Neural cell (in vitro differentiated cells): ENCODE measurements around the gene SIMC1. TPM values are rescaled to one million over a fixed set of nuclear protein-coding genes. Genes with fewer than 3 reads are reported as not detected.
"Not testable (repeated sequence)": the region's sequence is repeated elsewhere in the genome, so short reads cannot be mapped to it uniquely, and the experiment has no call there.

Experiments
- H2AFZ ChIP-seq: fragments of 200-600, 300-800 bp; sonication (generic), shearing (Covaris generic); 2 replicates; pipeline ENCODE4 v1.6.0; 2014; ENCODE audit warnings: low read depth, mild to moderate bottlenecking, antibody characterized with exemption, low read length, moderate library complexity
- H3F3A ChIP-seq: fragments of 200-600 bp; shearing (Covaris generic); 2 replicates; pipeline ENCODE4 v1.6.1; 2016; ENCODE audit warnings: mild to moderate bottlenecking, moderate library complexity, mixed read lengths, antibody characterized with exemption, low read length; ENCODE audit not compliant: insufficient read depth, poor library complexity, severe bottlenecking
- H3K27ac ChIP-seq: fragments of 200-600, 300-800 bp; sonication (generic), shearing (Covaris generic); 2 replicates; pipeline ENCODE4 v1.5.1; 2014; ENCODE audit warnings: mild to moderate bottlenecking, low read length, moderate library complexity
- H3K27me3 ChIP-seq: fragments of 300-800, 200-600 bp; sonication (generic), shearing (Covaris generic); 2 replicates; pipeline ENCODE4 v1.6.0; 2014; ENCODE audit warnings: mild to moderate bottlenecking, low read depth, low read length, moderate library complexity; ENCODE audit not compliant: insufficient read depth
- H3K36me3 ChIP-seq: fragments of 300-800, 200-600 bp; sonication (generic), shearing (Covaris generic); 2 replicates; pipeline ENCODE4 v1.5.1; 2014; ENCODE audit warnings: mild to moderate bottlenecking, antibody characterized with exemption, low read length, moderate library complexity; ENCODE audit not compliant: insufficient read depth
- H3K4me2 ChIP-seq: fragments of 300-800, 200-600 bp; sonication (generic), shearing (Covaris generic); 2 replicates; pipeline ENCODE4 v1.6.0; 2014; ENCODE audit warnings: mild to moderate bottlenecking, low read length
- H3K4me3 ChIP-seq: fragments of 300-800, 200-600 bp; sonication (generic), shearing (Covaris generic); 2 replicates; pipeline ENCODE4 v1.5.1; 2014; ENCODE audit warnings: mild to moderate bottlenecking, low read length, moderate library complexity
- H3K79me2 ChIP-seq: fragments of 200-600 bp; shearing (Covaris generic); replicated peaks from 2 replicates; pipeline ENCODE4 v1.6.0; 2014; ENCODE audit warnings: mild to moderate bottlenecking, low read length, moderate library complexity; ENCODE audit not compliant: insufficient read depth
- H3K9ac ChIP-seq: fragments of 300-800, 200-600 bp; sonication (generic), shearing (Covaris generic); 2 replicates; pipeline ENCODE4 v1.6.1; 2016; ENCODE audit warnings: mild to moderate bottlenecking, low read length, mixed read lengths
- H3K9me2 ChIP-seq: fragments of 200-600 bp; shearing (Covaris generic); 2 replicates; pipeline ENCODE4 v1.6.1; 2016; ENCODE audit warnings: mild to moderate bottlenecking, low read length, mixed read lengths; ENCODE audit not compliant: insufficient read depth
- H3K9me3 ChIP-seq: fragments of 200-600, 300-800 bp; sonication (generic), shearing (Covaris generic); 2 replicates; pipeline ENCODE4 v1.6.1; 2016; ENCODE audit warnings: mild to moderate bottlenecking, mixed run types, low read length, moderate library complexity, mixed read lengths
- H4K20me1 ChIP-seq: fragments of 200-600 bp; shearing (Covaris generic); 2 replicates; pipeline ENCODE4 v1.6.1; 2016; ENCODE audit warnings: mild to moderate bottlenecking, mixed run types; ENCODE audit not compliant: insufficient read depth
- polyA plus RNA-seq: library from polyadenylated mRNA; depleted of rRNA; stranded (reverse); fragments of >200 nt; gene quantifications from 2 replicates; pipeline ENCODE4 v1.2.3, GENCODE V29; 2014

The SIMC1 gene
- polyA plus RNA-seq, 1 donor from 2014 or later, result 20.7 TPM

DNA sequence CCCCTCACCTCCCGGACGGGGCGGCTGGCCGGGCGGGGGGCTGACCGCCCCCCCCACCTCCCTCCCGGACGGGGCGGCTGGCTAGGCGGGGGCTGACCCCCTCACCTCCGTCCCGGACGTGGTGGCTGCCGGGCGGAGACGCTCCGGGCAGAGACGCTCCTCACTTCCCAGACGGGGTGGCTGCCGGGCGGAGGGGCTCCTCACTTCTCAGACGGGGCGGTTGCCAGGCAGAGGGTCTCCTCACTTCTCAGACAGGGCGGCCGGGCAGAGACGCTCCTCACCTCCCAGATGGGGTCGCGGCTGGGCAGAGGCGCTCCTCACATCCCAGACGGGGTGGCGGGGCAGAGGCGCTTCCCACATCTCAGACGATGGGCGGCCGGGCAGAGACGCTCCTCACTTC, 13.9 kb downstream of the SIMC1 start:
- not testable (repeated sequence) for H3K9ac ChIP-seq, H3K9me2 ChIP-seq, H3K4me2 ChIP-seq, H2AFZ ChIP-seq, H3K9me3 ChIP-seq, H3F3A ChIP-seq, H4K20me1 ChIP-seq, H3K27me3 ChIP-seq, H3K4me3 ChIP-seq, H3K27ac ChIP-seq, H3K36me3 ChIP-seq, H3K79me2 ChIP-seq

DNA sequence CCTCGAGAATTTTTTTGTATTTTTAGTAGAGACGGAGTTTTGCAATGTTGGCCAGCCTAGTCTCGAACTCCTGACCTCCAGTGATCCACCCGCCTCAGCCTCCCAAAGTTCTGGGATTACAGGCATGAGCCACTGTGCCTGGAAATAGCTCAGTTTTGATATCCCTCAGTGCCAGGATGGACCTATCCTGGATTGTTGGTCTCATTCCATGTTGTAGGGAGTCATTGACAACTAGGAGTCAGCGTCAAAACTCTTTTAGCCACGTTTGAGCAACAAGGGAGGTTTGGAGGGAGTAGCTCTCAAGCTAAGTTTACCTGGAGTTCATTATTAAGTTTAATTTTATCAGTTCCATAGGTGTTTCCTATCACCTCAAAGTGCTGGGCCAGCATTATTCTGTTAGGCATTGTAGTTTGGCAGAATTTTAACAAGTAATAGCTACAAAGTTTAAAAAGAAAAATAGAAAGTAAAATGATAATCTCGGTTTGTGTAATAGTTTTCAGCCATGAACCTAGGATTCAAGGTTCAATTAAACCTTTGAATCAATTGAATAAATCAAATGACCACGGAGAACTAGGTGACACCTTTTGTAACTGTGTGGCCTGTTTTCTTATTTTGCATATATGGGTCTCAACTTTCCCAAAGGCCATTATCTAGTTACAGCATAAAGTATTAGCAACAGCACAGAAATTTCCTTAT, 15.3 kb downstream of the SIMC1 start:
- H3K9me3 ChIP-seq, H3K27me3 ChIP-seq, H4K20me1 ChIP-seq, H3K36me3 ChIP-seq, H3K9me2 ChIP-seq, H3K9ac ChIP-seq, H2AFZ ChIP-seq, H3K27ac ChIP-seq, H3K79me2 ChIP-seq, H3K4me2 ChIP-seq, H3F3A ChIP-seq, H3K4me3 ChIP-seq: not testable (repeated sequence)

GRCh38 chr5:176254066-176254393, 15.8 kb downstream of the SIMC1 start:
- not testable (repeated sequence) for H3K4me3 ChIP-seq, H3K36me3 ChIP-seq, H3K9me3 ChIP-seq, H4K20me1 ChIP-seq, H3F3A ChIP-seq, H3K27me3 ChIP-seq, H3K27ac ChIP-seq, H3K79me2 ChIP-seq, H3K4me2 ChIP-seq, H3K9ac ChIP-seq, H3K9me2 ChIP-seq, H2AFZ ChIP-seq

DNA sequence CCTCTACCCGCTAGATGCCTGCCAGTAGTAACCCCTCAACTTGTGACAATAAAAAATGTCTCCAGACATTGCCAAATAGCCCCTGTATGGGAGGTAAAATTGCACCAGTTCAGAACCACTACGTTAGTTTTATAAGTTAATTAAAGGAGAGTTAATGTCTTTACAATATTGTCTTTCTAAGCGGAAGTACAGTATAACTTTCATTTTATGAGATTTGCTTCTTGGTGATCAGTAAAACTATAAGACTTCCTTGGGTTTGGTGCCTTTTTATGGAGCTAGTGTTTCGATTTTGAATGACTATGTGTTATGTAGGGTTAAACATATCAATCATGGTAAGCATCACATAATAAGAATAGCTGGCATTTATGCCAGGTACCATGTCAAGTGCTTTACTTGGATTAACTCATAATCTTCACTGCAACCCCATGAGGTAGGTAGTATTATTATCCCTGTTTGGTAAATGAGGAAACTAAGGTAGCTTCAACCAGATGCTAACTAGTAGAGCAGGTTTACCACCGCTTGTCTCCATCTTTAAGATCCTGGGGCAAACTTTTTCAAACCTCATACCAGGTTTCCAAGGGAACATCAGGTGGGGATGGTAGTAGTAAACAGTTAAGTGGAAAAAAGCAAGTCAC, 19.8 kb downstream of the SIMC1 start:
- H3F3A ChIP-seq, H3K4me2 ChIP-seq, H3K9ac ChIP-seq, H3K27me3 ChIP-seq, H3K4me3 ChIP-seq, H3K9me2 ChIP-seq, H3K9me3 ChIP-seq, H2AFZ ChIP-seq, H4K20me1 ChIP-seq, H3K27ac ChIP-seq, H3K79me2 ChIP-seq, H3K36me3 ChIP-seq: not testable (repeated sequence)

DNA sequence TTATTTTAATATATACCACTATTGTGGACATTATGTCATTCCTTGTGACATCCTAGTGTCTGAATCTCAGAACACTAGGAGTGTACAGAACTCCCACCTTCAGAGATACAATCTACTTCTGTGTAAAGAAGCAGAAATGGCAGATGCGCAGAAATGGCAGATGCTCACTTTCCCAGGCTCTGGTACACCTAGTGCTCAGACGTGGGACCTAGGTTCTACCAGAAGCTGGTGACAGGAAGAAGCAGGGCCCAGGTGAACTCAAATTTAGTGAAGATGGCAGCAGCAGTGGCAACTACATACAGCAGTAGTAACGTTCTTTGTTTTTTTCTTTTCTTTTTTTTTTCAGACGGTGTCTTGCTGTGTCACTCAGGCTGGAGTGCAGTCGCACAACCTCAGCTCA, 22.5 kb downstream of the SIMC1 start:
- H3K36me3 ChIP-seq, result not testable (repeated sequence)

GRCh38 chr5:176266448-176266847, 28.2 kb downstream of the SIMC1 start:
- H3K9me3 ChIP-seq, H3K9me2 ChIP-seq, H3K4me3 ChIP-seq, H4K20me1 ChIP-seq, H3K27me3 ChIP-seq, H3F3A ChIP-seq, H3K79me2 ChIP-seq, H3K9ac ChIP-seq, H3K36me3 ChIP-seq, H3K27ac ChIP-seq, H2AFZ ChIP-seq, H3K4me2 ChIP-seq: not testable (repeated sequence)

More for the DNA sequence above, 22.5 kb downstream of the SIMC1 start:
- not testable (repeated sequence) for H3K27ac ChIP-seq, H3K9ac ChIP-seq, H3K9me2 ChIP-seq, H3K79me2 ChIP-seq, H3F3A ChIP-seq, H3K9me3 ChIP-seq, H3K4me3 ChIP-seq, H3K4me2 ChIP-seq, H2AFZ ChIP-seq, H3K27me3 ChIP-seq, H4K20me1 ChIP-seq

DNA sequence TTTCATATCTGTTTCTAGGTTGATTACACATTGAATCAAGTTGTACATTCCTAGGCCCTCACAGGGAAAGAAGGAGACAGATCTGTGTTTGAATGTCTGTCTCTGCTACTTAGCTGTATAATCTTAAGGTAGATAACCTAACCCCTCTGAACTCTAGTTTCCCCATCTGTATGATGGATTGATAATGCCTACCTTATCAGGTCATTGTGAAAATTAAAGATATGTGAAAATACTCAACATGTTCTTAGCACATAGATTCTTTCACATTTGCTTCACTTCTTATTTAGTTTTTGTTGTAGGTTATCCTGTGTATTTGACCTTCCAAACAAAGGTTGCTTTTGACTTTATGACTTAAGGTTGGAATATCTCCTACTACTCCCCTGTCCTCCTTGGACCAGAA, 50.8 kb downstream of the SIMC1 start:
- H3K36me3 ChIP-seq, H3K9ac ChIP-seq, H3F3A ChIP-seq, H3K27ac ChIP-seq, H3K9me3 ChIP-seq, H2AFZ ChIP-seq, H3K4me3 ChIP-seq, H3K4me2 ChIP-seq, H3K9me2 ChIP-seq, H3K27me3 ChIP-seq, H3K79me2 ChIP-seq, H4K20me1 ChIP-seq: not testable (repeated sequence)

- H4K20me1 ChIP-seq, H3K9me2 ChIP-seq, H2AFZ ChIP-seq, H3F3A ChIP-seq, H3K4me2 ChIP-seq, H3K27me3 ChIP-seq, H3K4me3 ChIP-seq, H3K9ac ChIP-seq, H3K27ac ChIP-seq, H3K79me2 ChIP-seq, H3K36me3 ChIP-seq, H3K9me3 ChIP-seq: not testable (repeated sequence)
Observed at GRCh38 chr5:176290057-176290840, 52.0 kb downstream of the SIMC1 start.
